Chondrocyte (in vitro differentiated cells): ENCODE data around the gene WASHC3. TPM values are rescaled to one million over a fixed set of nuclear protein-coding genes. Genes with fewer than 3 reads are reported as not detected.

Experiments
- DNase-seq: peaks from one replicate; pipeline ENCODE4 v3.0.0; 2021; ENCODE audit warnings: mixed read lengths, low spot score
- H3K27ac Mint-ChIP-seq: one replicate; pipeline ENCODE4 v1.8.0; 2021; ENCODE audit warnings: mild to moderate bottlenecking, moderate library complexity, mixed read lengths; ENCODE audit not compliant: unreplicated experiment
- H3K27me3 Mint-ChIP-seq: 2 replicates; pipeline ENCODE4 v1.8.0; 2021; ENCODE audit warnings: low read depth, mixed read lengths
- H3K36me3 Mint-ChIP-seq: 2 replicates; pipeline ENCODE4 v1.8.0; 2021; ENCODE audit warnings: low read depth, mixed read lengths
- H3K4me1 Mint-ChIP-seq: 2 replicates; pipeline ENCODE4 v1.8.0; 2021; ENCODE audit warnings: low read depth, mild to moderate bottlenecking, mixed read lengths
- H3K4me3 Mint-ChIP-seq: one replicate; pipeline ENCODE4 v1.8.0; 2021; ENCODE audit warnings: mild to moderate bottlenecking, moderate library complexity, mixed read lengths; ENCODE audit not compliant: unreplicated experiment
- H3K9me3 Mint-ChIP-seq: 2 replicates; pipeline ENCODE4 v1.8.0; 2021; ENCODE audit warnings: low read depth, mixed read lengths
- CTCF ChIP-seq: fragments of 200-600 bp; sonication (generic); IDR thresholded peaks from 2 replicates; pipeline ENCODE4 v1.5.0; 2021; ENCODE audit warnings: antibody characterized with exemption, mild to moderate bottlenecking, moderate library complexity
- total RNA-seq: library from RNA; stranded (reverse); gene quantifications from 3 replicates; pipeline ENCODE4 v1.2.1, GENCODE V29; 2021

Gene WASHC3
- total RNA-seq, 1 donor from 2014 or later: 30.6 TPM

- no peaks in the 10 kb centered on the region for H3K4me1 Mint-ChIP-seq
- no peaks in the 10 kb centered on the region for H3K9me3 Mint-ChIP-seq
- H3K36me3 Mint-ChIP-seq: no peaks in the 10 kb centered on the region
- no peak for DNase-seq
- no peak for TF ChIP-seq CTCF
- H3K27ac Mint-ChIP-seq: no peak overlapping the region
- H3K27me3 Mint-ChIP-seq: peaks cover 6% of the 10 kb centered on the region
- no peak overlapping the region for H3K4me3 Mint-ChIP-seq
These were observed 64.7 kb downstream of the WASHC3 start for GRCh38 chr12:101997102-101997501.

GRCh38 chr12:101995684-101996083 is 66.1 kb downstream of the WASHC3 start:
- Mint-ChIP-seq H3K36me3 (no peaks in the 10 kb centered on the region), H3K4me1 (no peaks in the 10 kb centered on the region), H3K9me3 (no peaks in the 10 kb centered on the region), H3K27me3 (peaks cover 16% of the 10 kb centered on the region), H3K4me3 (no peak overlapping the region), H3K27ac (no peak overlapping the region)
- no peak for DNase-seq
- no peak for TF ChIP-seq CTCF

- Mint-ChIP-seq H3K36me3 (no peaks in the 10 kb centered on the region), H3K4me3 (no peak overlapping the region), H3K27ac (no peak overlapping the region)
These were observed 69.7 kb downstream of the WASHC3 start for GRCh38 chr12:101992091-101992490.

GRCh38 chr12:101982307-101982706 is 79.5 kb downstream of the WASHC3 start:
- DNase-seq: no peak
- H3K4me3 Mint-ChIP-seq: no peak overlapping the region
- peaks cover 6% of the 10 kb centered on the region for H3K27me3 Mint-ChIP-seq
- H3K4me1 Mint-ChIP-seq: no peaks in the 10 kb centered on the region
- no peaks in the 10 kb centered on the region for H3K36me3 Mint-ChIP-seq
- peaks cover 2% of the 10 kb centered on the region for H3K9me3 Mint-ChIP-seq
- no peak overlapping the region for H3K27ac Mint-ChIP-seq
- TF ChIP-seq CTCF: no peak

More at GRCh38 chr12:101992091-101992490, 69.7 kb downstream of the WASHC3 start:
- Mint-ChIP-seq H3K9me3 (no peaks in the 10 kb centered on the region), H3K27me3 (peaks cover 26% of the 10 kb centered on the region), H3K4me1 (no peaks in the 10 kb centered on the region)
- no peak for DNase-seq
- TF ChIP-seq CTCF: no peak

- Mint-ChIP-seq H3K36me3 (no peaks in the 10 kb centered on the region), H3K27me3 (peaks cover 4% of the 10 kb centered on the region), H3K4me1 (no peaks in the 10 kb centered on the region), H3K4me3 (no peak overlapping the region), H3K9me3 (peaks cover 2% of the 10 kb centered on the region), H3K27ac (no peak overlapping the region)
- no peak for DNase-seq
- no peak for TF ChIP-seq CTCF
These were observed 79.9 kb downstream of the WASHC3 start for GRCh38 chr12:101981868-101982267.
